HEK293 (cell line): Measurements from ENCODE around the gene WDR17.

ENCODE experiments used
- CTCF ChIA-PET: fragments of 350-600 bp; formaldehyde crosslinking; extraction: SDS; loops from one replicate; lab custom pipeline; 2021; ENCODE audit warnings: antibody characterized with exemption; lab: Yijun Ruan, JAX
- POLR2A ChIA-PET: fragments of 300-600 bp; formaldehyde crosslinking; extraction: SDS; loops from one replicate; lab custom pipeline; 2020; ENCODE audit warnings: antibody characterized with exemption, inconsistent platforms; lab: Yijun Ruan, JAX
- H3K27ac ChIP-seq: fragments of 200-500 bp; sonication (Bioruptor generic); 2 replicates; pipeline ENCODE4 v1.5.1; 2014; ENCODE audit warnings: low read depth, low read length, control low read depth, inconsistent platforms; ENCODE audit errors: extremely low read depth
- H3K36me3 ChIP-seq, 2 experiments: fragments of 200-500 bp in 1 of 2; sonication (Bioruptor generic) in 1 of 2; 1 replicate in 1 of 2; 2 replicates in 1 of 2; pipeline ENCODE4 v1.5.1; 2014 to 2017; ENCODE audit warnings: inconsistent platforms in 2 of 2, low read length in 2 of 2; ENCODE audit not compliant: control insufficient read depth in 2 of 2, insufficient read depth in 1 of 2
- H3K4me1 ChIP-seq: fragments of 200-500 bp; sonication (Bioruptor generic); 2 replicates; pipeline ENCODE4 v1.5.1; 2014; ENCODE audit warnings: mild to moderate bottlenecking, low read length, inconsistent platforms; ENCODE audit not compliant: control insufficient read depth, insufficient read depth
- H3K4me3 ChIP-seq: 2 replicates; pipeline ENCODE4 v1.5.1; 2011; ENCODE audit warnings: low read depth, mild to moderate bottlenecking, control low read depth, low read length, moderate library complexity
- H3K9me3 ChIP-seq: fragments of 200-500 bp; sonication (Bioruptor generic); 2 replicates; pipeline ENCODE4 v1.5.1; 2014; ENCODE audit warnings: low read depth, low read length, inconsistent platforms; ENCODE audit not compliant: control insufficient read depth, insufficient read depth
- HOXA7 ChIP-seq: sonication (generic); formaldehyde crosslinking; IDR thresholded peaks from 2 replicates; pipeline ENCODE4 v1.8.1; 2022; ENCODE audit warnings: missing genetic modification reagents, borderline replicate concordance
- KLF1 ChIP-seq: fragments of 450-650 bp; formaldehyde crosslinking; IDR thresholded peaks from 2 replicates; pipeline ENCODE4 v1.5.1; 2016; ENCODE audit warnings: missing biosample characterization, missing genetic modification characterization
- KLF7 ChIP-seq: fragments of 450-650 bp; formaldehyde crosslinking; IDR thresholded peaks from 2 replicates; pipeline ENCODE4 v1.5.1; 2016; ENCODE audit warnings: missing biosample characterization, missing genetic modification characterization, borderline replicate concordance
- REST ChIP-seq: fragments of 450-650 bp; formaldehyde crosslinking; IDR thresholded peaks from 2 replicates; pipeline ENCODE4 v1.5.1; 2016; ENCODE audit warnings: missing biosample characterization, missing genetic modification characterization
- ZBTB26 ChIP-seq: fragments of 450-650 bp; formaldehyde crosslinking; optimal IDR thresholded peaks from 2 replicates; pipeline ENCODE3; 2016; ENCODE audit warnings: missing biosample characterization, mild to moderate bottlenecking, missing genetic modification characterization
- ZBTB44 ChIP-seq: fragments of 450-650 bp; IDR thresholded peaks from 2 replicates; pipeline ENCODE4 v1.5.1; 2018; ENCODE audit warnings: missing biosample characterization, mild to moderate bottlenecking, missing genetic modification characterization
- ZEB2 ChIP-seq: fragments of 450-650 bp; formaldehyde crosslinking; IDR thresholded peaks from 2 replicates; pipeline ENCODE4 v1.5.1; 2016; ENCODE audit warnings: missing biosample characterization, missing genetic modification characterization
- ZNF184 ChIP-seq: fragments of 450-650 bp; IDR thresholded peaks from 2 replicates; pipeline ENCODE4 v1.5.1; 2018; ENCODE audit warnings: missing biosample characterization, mild to moderate bottlenecking, missing genetic modification characterization
- ZNF239 ChIP-seq: fragments of 450-650 bp; formaldehyde crosslinking; IDR thresholded peaks from 2 replicates; pipeline ENCODE4 v1.5.1; 2016; ENCODE audit warnings: missing biosample characterization, missing genetic modification characterization
- ZNF391 ChIP-seq: fragments of 450-650 bp; formaldehyde crosslinking; IDR thresholded peaks from 2 replicates; pipeline ENCODE4 v1.5.1; 2016; ENCODE audit warnings: low read depth, missing biosample characterization, missing genetic modification characterization, borderline replicate concordance
- ZNF501 ChIP-seq: fragments of 450-650 bp; formaldehyde crosslinking; IDR thresholded peaks from 2 replicates; pipeline ENCODE4 v1.5.1; 2016; ENCODE audit warnings: missing biosample characterization, missing genetic modification characterization
- ZNF529 ChIP-seq: fragments of 450-650 bp; formaldehyde crosslinking; IDR thresholded peaks from 2 replicates; pipeline ENCODE4 v1.5.1; 2017; ENCODE audit warnings: missing genetic modification characterization, missing biosample characterization; ENCODE audit not compliant: insufficient replicate concordance
- ZNF560 ChIP-seq: fragments of 450-650 bp; formaldehyde crosslinking; IDR thresholded peaks from 2 replicates; pipeline ENCODE4 v1.5.1; 2017; ENCODE audit warnings: missing biosample characterization, missing genetic modification characterization, borderline replicate concordance
- ZNF596 ChIP-seq: fragments of 450-650 bp; IDR thresholded peaks from 2 replicates; pipeline ENCODE4 v1.5.0; 2018; ENCODE audit warnings: missing biosample characterization, mild to moderate bottlenecking, missing genetic modification characterization, moderate library complexity
- ZNF776 ChIP-seq: fragments of 450-650 bp; formaldehyde crosslinking; IDR thresholded peaks from 2 replicates; pipeline ENCODE4 v1.5.0; 2017; ENCODE audit warnings: missing biosample characterization, missing genetic modification characterization, borderline replicate concordance
- ZSCAN16 ChIP-seq: fragments of 450-650 bp; formaldehyde crosslinking; IDR thresholded peaks from 2 replicates; pipeline ENCODE4 v1.5.1; 2016; ENCODE audit warnings: missing biosample characterization, missing genetic modification characterization
- TF ChIP-seq, protein P1 (sequence below): fragments of 450-650 bp; formaldehyde crosslinking; IDR thresholded peaks from 2 replicates; pipeline ENCODE4 v1.5.1; 2017; ENCODE audit warnings: missing biosample characterization, mild to moderate bottlenecking, missing genetic modification characterization, moderate library complexity
- TF ChIP-seq, protein P2 (sequence below): fragments of 450-650 bp; formaldehyde crosslinking; IDR thresholded peaks from 2 replicates; pipeline ENCODE4 v1.5.1; 2016; ENCODE audit warnings: missing biosample characterization, missing genetic modification characterization
- TF ChIP-seq, protein P3 (sequence below): fragments of 450-650 bp; formaldehyde crosslinking; IDR thresholded peaks from 2 replicates; pipeline ENCODE4 v1.5.1; 2016; ENCODE audit warnings: missing biosample characterization, missing genetic modification characterization

Gene WDR17

GRCh38 chr4:176195184-176195978, 129.7 kb downstream of the WDR17 start, which contains the start of gene SPATA4 (continued):
- TF ChIP-seq, protein P1, sequence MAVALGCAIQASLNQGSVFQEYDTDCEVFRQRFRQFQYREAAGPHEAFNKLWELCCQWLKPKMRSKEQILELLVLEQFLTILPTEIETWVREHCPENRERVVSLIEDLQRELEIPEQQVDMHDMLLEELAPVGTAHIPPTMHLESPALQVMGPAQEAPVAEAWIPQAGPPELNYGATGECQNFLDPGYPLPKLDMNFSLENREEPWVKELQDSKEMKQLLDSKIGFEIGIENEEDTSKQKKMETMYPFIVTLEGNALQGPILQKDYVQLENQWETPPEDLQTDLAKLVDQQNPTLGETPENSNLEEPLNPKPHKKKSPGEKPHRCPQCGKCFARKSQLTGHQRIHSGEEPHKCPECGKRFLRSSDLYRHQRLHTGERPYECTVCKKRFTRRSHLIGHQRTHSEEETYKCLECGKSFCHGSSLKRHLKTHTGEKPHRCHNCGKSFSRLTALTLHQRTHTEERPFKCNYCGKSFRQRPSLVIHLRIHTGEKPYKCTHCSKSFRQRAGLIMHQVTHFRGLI, result no peak
- TF ChIP-seq, protein P2, sequence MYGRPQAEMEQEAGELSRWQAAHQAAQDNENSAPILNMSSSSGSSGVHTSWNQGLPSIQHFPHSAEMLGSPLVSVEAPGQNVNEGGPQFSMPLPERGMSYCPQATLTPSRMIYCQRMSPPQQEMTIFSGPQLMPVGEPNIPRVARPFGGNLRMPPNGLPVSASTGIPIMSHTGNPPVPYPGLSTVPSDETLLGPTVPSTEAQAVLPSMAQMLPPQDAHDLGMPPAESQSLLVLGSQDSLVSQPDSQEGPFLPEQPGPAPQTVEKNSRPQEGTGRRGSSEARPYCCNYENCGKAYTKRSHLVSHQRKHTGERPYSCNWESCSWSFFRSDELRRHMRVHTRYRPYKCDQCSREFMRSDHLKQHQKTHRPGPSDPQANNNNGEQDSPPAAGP, result no peak

GRCh38 chr4:176198316-176198903, 132.8 kb downstream of the WDR17 start:
- ChIA-PET POLR2A (no interaction called here), CTCF (interaction anchor here (1.1 kb wide), 1 partner anchor 44 kb away, joined by 3 read pairs; no protein-coding TSS in a partner anchor)
- TF ChIP-seq REST (tag by site-specific recombination) (no peak), ZEB2 (tag by site-specific recombination) (no peak), ZNF239 (tag by site-specific recombination) (no peak), ZNF596 (no peak), ZBTB26 (tag by site-specific recombination) (no peak), ZNF184 (tag by site-specific recombination) (no peak), ZNF391 (tag by site-specific recombination) (no peak), ZNF560 (tag by site-specific recombination) (no peak), ZNF776 (no peak), ZNF501 (tag by site-specific recombination) (no peak), ZBTB44 (tag by site-specific recombination) (no peak), HOXA7 (no peak), ZNF529 (no peak), KLF1 (tag by site-specific recombination) (no peak), ZSCAN16 (tag by site-specific recombination) (no peak), KLF7 (no peak)
- TF ChIP-seq, protein P3, sequence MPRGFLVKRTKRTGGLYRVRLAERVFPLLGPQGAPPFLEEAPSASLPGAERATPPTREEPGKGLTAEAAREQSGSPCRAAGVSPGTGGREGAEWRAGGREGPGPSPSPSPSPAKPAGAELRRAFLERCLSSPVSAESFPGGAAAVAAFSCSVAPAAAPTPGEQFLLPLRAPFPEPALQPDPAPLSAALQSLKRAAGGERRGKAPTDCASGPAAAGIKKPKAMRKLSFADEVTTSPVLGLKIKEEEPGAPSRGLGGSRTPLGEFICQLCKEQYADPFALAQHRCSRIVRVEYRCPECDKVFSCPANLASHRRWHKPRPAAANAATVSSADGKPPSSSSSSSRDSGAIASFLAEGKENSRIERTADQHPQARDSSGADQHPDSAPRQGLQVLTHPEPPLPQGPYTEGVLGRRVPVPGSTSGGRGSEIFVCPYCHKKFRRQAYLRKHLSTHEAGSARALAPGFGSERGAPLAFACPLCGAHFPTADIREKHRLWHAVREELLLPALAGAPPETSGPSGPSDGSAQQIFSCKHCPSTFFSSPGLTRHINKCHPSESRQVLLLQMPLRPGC (tag by site-specific recombination), result no peak
- H3K4me1 ChIP-seq, result no peaks in the 10 kb centered on the region
- no peak overlapping the region for H3K27ac ChIP-seq
- no peak overlapping the region for H3K4me3 ChIP-seq
- no peaks in the 10 kb centered on the region for H3K36me3 ChIP-seq
- no peaks in the 10 kb centered on the region for H3K9me3 ChIP-seq
